ENCODE data around the gene ATG101.

GRCh38 chr12:52121824-52122539, 52.2 kb downstream of the ATG101 start:
- TF ChIP-seq CTCF (conservative IDR thresholded peaks at IDR 0.05) = peak; percentile 80
- TF ChIP-seq EZH2 (IDR thresholded peaks at IDR 0.05; ENCODE audit: low read depth) = no peak

Data from PC-9 (cell line).